HG03159 (cell line): ENCODE data around the gene LMF1.

Source experiments
- ATAC-seq: cut with Tn5 transposase; IDR thresholded peaks from one replicate; pipeline ENCODE4 v1.9.1; 2021; ENCODE audit warnings: mild to moderate bottlenecking, moderate library complexity; ENCODE audit not compliant: unreplicated experiment

LMF1 gene

DNA sequence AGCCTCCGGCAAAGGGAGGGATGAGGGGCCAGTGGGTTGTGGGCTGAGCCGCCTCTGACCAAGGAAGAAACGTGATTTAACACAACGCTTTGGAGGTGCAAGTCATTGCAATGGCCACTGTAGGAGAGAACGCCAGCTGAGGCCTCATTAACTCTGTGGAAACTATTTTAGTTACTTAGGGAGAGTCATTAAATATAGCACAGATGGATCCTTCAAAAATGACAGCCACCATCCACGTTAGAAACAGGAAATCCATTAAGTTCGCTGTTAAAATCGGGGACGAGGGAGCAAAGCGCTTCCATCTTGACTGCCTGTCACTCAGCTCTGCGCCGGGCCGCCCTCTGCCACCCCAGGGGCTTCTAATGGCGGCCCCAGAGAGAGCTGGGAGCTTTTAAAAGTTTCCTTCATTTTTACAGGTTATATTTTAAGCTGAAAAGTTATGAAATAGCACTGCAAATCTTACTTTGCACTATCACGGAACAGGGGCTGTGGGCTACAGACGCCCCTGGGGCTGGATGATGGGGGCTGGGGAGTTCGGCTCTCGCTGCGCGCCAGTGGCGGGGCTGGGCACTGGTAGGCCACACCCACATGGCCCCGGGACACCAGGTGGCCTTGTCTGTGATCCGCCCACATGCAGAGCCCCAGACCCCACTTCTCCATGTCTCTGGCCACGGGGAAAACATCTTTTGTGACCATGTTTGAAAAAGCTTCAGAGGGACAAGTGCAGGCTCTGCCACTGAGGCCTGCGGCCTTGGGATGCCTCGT is 54.6 kb downstream of the LMF1 start:
- ATAC-seq = no peak

DNA sequence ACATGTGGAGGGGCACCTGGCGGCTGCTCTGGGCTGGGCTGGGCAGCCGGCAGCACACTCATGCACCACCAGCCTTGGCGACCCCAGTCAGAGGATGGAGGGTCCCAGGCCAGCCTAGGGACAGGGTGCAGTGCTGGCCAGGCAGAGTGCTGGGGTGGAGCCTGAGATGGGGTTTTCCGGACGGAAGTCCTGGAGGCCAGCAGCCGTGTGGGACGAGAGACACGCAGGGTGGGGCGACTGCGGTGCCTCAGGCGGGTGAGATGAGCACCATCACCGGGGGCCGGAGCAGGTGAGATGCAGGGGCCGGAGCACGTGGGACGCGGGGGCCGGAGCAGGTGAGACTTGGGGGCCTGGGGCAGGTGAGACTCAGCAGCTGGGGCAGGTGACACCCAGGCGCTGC is 55.2 kb downstream of the LMF1 start:
- no peak for ATAC-seq

DNA sequence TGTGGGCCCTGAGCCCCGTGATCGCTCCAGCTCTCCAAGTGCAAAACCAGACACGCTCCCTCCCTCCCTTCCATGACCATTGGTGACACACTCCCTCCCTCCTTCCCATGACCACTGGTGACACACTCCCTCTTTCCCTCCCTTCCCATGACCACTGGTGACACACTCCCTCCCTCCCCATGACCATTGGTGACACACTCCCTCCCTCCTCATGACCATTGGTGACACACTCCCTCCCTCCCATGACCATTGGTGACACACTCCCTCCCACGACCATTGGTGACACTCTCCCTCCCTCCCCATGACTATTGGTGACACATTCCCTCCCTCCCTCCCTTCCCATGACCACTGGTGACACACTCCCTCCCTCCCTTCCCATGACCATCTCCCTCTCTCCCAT is 56.3 kb downstream of the LMF1 start:
- no peak for ATAC-seq

DNA sequence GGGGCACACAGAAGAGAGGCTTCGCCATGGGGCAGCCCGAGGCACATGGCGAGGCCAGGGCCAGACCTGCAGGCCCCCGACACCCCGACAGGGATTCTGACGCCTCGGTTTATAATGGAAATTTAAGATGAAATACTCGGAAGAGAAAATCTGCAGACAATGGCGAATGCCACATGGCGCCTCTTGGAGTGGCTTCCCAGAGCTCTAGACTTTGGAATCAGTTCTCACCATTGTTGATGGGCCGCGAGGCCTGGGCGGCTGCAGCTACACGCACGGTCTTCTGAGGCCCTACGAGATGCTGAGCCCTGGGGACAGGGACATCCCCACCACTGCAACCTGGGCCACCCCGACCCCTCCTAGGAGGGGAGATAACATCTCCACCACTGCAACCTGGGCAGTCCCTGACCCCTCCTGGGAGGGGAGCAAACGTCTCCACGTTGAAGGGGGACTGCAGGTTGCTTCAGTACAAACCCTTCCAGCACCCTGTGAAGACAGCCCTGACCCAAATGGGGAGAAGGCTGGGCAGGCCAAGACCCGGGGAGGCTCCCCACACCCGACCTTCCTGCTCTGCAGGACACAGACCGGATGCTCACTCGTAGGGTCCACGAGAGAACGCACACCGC is 56.9 kb downstream of the LMF1 start:
- no peak for ATAC-seq

DNA sequence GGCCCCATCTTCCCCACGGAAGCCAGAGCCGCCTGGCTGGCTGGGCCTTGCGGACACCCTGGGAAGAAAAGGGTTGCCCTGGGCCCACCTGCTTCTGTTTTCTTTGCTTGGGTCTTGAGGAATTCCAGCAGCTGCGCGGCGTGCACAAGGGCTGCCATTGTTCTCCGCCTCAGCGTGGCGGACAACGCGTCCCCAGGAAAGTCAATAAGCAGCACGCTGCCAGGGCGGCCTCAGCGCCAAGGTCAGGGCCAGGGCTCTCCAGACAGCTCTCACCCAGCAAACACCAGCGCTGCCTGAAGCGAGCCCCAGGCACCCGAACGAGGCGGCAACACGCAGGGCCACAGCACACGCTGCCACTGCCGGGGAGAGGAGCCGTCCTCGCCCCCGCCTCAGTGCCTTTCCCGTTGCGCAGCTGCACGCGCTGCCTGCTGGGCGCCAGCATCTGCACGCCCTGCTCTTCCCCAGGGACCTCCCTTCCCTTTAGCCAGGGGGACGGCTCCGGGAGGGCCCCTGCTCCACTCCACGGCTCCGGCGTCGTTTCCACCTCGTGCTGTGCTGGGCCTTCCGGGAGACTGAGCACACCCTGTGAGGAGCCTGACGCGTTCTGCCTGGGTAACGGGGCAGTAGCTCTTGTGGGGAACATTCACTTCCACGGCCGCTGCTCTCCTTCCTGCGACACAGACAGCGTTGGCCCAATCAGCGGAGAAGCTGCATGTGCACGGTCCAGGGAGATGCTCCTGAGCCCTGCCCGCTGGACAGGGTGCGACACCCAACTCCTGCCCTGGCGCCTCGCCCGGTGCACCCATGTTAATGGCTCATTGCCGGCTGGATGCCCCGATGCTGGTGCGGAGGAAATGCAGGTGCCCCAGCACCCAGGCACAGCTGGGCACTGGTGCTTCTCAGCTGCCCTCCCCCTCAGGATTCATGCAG is 57.8 kb downstream of the LMF1 start:
- ATAC-seq = no peak

DNA sequence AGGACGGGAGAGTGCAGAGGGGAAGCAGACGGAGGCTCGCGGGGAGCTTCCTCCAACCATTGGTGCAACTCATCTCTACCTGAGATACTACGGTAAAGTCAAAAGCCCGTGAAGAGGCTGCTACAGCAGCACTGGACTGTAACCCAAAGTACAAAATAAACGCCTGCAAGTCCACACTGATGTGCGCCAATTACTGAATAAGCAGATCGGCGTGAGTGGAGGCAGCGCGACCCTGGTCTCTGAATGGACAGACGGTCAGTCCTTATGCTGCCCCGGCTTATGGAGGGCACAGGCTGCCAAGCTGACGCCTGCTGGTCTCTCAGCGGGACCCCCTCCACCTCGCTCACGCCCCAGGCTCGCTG is 58.5 kb downstream of the LMF1 start:
- no peak for ATAC-seq

DNA sequence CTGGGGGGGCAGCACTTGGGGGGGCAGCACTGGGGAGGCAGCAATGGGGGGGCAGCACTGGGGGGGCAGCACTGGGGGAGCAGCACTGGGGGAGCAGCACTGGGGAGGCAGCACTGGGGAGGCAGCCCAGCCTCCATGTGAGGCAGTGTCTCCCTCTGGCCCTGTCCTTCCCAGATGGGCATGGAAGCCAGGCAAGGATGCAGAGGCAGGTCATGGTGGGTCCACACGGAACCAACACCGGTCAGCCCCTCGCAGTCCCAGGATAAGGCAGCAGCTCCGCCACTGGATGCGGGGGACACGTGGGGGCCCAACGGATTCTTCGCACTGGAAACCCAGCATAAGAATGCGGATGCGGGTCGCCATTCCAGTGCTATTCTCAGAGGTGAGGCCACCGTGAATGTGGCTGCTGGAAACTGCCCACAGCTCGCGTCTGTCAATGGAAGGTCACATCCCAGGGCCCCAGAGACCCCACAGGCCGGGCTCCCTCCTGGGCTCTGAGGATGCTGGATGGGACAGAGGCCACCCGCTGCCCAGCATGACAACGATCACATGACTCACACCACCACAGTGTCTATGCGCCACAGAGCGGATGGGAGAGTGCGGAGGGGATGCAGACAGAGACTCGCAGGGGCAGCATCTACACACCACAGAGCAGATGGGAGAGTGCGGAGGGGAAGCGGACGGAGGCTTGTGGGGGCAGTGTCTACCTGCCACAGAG is 59.0 kb downstream of the LMF1 start:
- ATAC-seq = no peak

DNA sequence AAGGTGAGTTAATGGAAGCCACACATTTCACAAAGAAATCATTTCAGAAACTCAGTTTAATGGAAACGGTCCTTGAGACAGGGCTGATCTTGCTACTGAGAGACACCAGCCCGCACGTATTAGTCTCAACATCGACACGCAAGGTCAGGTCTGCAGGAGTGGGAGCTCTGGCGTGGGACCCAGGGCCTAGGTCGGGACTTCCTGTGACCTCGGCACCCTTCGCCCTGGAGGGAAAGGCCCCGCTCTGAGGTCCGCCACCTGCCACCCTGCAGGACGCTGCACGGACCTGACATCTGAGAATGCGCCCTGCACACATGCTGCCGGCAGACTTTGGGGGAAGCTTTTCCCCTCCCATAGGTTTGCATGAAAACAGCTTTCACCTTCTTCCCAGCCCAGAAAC is 59.7 kb downstream of the LMF1 start:
- no peak for ATAC-seq

DNA sequence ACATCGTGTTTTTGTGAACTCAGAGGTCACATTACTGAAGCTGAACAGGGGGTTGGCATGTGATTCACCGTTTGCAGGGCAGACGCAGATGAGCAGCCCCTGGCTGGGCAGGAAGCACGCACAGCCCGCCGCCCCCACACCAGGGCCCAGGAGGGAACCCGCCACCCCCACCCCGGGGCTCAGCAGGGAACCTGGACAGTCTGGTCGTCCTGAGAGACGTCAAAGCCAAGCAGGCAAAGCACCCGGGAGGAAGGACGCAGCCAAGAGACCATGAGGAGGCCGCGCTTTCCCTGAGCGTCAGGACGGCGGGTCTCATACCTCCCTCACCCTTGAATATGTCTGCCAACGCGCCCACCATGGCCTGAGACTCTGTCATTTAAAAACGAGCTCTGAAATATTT is 60.6 kb downstream of the LMF1 start:
- ATAC-seq = no peak

DNA sequence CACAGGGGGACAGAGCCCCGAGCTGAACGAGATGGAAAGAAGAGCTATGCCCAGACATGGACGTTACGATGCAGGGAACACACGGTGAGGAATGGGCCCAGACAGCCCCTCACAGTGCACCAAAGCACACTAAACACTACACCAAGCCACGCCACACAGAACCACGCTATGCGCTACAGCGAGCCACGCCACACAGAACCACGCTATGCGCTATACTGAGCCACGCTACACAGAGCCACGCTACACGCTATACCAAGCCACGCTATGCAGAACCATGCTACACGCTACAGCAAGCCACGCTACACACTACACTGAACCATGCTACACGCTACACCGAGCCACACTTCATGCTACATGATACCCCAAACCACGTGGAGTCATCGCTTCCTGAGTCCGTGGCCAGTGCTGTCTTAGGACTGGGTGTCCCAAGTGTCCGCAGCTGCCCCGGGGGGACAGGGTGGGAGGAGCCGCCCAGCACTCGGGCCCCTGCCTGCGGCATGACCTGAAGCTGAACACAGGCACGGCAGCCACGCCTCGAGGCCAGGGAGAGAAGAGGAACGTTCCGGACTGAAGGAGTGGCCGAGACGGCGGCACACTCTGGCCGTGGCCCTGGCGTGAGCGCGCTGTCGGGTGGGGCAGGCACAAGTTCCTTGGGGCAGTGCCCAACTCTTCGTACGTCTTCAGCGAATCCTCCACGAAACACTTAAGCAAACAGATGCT is 61.3 kb downstream of the LMF1 start:
- ATAC-seq = no peak

DNA sequence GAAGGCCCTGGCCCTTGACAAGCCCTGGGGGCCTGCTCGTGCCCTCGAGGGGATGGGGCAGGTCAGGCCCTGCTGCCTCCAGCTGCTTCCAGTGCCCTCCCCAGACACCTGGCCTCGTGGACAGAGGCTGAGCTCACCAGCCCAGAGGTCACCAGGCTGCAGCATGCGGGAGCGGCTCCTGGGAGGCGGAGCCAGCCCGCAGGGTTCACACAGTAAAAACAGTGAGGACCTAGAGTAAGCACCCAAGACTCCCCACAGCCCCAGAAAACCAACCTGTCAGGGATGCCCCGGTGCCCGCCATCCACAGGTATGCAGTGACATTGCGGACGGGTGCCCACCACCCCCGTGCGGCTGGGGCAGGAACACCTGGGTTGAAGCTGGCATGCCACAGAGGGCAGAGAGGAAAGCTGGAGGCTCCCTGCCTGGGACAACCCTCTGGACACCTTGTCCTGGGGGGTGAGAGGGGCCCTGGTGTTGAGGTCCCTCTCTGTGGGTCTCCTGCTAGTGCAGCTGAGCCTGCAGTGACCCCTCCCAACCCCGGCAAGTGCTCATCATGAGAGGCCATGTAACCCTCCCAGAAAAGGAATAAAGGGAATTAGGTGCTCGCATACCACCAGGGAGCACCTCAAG is 62.1 kb downstream of the LMF1 start:
- no peak for ATAC-seq

DNA sequence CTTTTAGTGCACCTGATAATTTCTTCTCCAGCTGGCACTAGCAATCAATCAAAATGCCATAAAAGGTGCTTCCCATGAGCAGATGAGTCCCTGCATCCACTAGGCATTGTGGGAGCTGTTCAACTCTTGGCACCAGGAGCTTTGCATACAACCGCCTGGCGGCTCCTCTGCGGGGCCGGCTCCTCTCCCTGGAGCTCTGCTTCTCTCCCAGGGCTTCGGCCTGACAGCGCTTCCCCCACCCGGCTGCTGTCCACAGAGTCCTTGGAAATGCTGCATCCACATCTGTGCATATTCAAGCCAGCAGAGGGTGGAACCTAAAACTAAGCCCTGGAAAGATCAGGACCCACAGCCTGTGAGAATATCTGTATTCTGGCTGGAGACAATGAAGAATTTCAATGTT is 62.9 kb downstream of the LMF1 start:
- ATAC-seq = no peak

DNA sequence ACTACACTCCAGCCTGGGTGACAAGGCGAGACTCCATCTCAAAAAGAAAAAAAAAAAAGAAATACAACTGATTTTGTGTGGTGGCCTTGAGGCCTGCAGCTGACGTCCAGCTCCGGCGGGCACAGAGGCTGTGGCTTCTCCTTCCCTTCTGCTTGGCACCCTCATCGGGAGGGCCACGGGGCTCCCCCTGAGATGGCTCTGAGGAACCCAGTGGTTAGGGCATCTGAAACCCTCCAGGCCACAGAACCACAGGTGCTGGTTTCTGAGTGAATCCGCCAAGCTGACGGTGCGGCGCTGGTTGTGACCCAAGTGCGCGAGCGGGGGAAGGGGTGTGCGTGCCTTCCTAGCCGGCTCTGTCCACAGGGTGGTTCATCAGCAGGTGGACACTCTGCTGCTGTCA is 63.4 kb downstream of the LMF1 start:
- no peak for ATAC-seq

DNA sequence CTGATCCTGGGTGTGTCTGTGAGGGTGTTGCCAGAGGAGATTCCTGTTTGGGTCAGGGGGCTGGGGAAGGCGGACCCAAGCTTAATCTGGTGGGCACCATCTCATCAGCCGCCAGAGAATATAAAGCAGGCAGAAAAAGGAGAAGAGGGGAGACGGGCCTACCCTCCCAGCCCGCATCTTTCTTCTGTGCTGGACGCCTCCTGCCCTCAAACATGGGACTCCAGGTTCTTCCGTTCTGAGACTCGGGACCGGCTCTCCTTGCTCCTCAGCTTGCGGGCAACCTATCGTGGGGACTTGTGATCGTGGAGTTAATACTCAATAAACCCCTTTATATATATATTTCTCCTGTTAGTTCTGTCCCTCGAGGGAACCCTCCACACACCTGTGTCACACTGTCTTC is 64.5 kb downstream of the LMF1 start:
- no peak for ATAC-seq

DNA sequence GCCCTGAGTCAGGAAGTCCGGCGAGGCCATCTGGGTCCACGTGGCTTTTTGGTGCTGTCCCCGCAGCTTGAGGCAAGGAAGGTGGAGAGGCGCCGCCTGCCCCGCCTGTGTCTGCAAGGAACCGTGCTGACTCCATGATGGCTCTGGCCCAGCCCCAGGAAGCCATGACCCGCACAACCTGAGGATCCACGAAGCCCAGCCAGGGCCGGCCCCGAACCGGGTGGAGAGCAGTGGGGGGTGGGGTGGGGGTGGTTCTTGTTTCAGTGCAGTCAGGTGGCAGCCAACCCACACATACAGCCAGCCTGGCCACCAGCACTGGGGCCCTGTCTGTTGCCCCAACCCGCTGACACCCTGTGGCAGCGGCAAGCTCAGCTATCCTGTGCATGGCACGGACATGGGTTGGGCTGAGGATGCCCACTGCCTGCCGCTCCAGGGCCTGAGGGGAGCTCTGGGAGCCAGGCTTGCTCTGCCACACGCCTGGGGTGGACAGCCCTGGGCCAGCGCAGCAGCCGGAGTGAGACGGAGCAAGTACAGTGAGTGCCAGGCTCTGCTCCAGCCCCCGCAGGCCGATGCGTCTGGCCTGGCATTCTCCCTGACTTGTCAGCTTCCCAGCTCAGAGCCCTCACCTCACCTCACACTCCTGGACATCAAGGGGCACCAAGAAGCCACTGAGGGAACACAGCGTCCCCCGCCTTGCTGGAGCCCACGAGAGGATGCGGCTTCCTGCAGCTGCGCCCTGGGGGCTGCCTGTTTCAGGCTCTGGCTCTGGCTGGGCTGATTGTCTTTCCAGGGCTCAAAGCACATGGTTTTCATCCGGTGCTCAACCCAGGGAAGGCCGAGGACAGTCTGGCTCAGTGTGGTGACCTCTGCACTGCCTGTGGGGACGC is 68.8 kb downstream of the LMF1 start:
- ATAC-seq = no peak

DNA sequence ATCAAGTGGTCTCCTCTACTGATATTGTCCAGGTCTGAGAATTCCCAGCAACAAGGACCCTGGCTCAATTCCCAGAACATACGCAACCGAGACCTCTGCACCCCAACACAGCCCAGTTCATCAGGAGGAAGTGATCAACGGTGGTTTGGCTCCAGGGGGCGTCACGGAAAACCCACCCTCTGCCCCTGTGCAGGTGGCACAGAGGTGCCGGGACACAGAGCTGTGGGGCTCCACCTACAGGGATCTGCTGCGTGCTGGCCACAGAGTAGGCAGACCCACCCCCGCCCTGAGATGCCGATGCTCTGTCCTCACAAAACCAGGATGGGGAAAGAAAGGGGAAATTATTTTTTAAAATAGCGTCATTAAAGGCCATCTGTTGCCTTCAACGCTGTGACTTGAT is 69.6 kb downstream of the LMF1 start:
- ATAC-seq = no peak

DNA sequence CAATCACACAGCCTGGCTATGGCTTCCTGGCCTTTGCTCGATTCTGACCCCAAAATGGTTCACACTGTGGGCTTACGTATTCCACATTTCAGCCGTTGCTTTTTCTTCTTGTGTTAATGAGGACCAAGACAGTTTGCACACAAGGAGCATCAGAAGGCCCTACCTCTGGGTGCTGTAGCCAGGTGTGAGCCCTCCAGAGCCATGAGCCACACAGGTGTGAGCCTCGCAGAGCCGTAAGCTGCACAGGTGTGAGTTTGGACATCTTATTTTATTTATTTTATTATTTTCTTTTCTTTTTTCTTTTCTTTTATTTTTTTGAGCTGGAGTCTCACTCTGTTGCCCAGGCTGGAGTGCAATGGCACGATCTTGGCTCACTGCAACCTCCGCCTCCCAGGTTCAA is 70.6 kb downstream of the LMF1 start:
- ATAC-seq = no peak

DNA sequence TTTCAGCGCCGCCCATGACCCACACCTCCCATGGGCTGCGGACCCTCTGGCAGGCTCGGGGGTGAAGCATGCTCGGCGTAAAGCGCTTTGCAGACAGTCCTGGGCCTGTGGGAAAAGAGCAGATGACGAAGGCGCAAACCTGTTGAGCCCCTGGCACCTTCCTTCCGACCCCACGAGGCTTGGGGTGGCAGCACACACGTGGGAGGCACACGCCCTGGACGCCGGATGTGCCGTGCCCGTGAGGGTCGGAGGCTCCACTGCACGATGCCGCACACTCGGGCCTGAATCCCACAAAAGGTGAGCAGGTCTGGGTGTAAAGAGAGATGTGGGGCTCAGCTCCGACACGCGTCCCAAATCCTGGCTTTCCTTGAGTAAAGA is 71.1 kb downstream of the LMF1 start:
- ATAC-seq = no peak
